H1 (cell line): ENCODE measurements around the gene MYMX. TPM values are rescaled to one million over a fixed set of nuclear protein-coding genes. Genes with fewer than 3 reads are reported as not detected.

Source experiments
- HDAC6 ChIP-seq: IDR thresholded peaks from one replicate; pipeline ENCODE4 v1.7.1; 2012; ENCODE audit warnings: low read depth, mild to moderate bottlenecking, inconsistent platforms, low read length, moderate library complexity
- KDM4A ChIP-seq: IDR thresholded peaks from one replicate; pipeline ENCODE4 v1.7.1; 2012; ENCODE audit warnings: low read depth, mild to moderate bottlenecking, moderate library complexity, low read length, inconsistent platforms; ENCODE audit not compliant: severe bottlenecking
- SP1 ChIP-seq: IDR thresholded peaks from 2 replicates; pipeline ENCODE4 v1.6.1; 2011; ENCODE audit warnings: low read depth, low read length
- polyA plus RNA-seq, 7 experiments: library from polyadenylated mRNA; depleted of rRNA in 3 of 7; stranded (reverse) in 5 of 7; unstranded in 2 of 7; fragments of >200 nt in 5 of 7; fragments of 200-250 nt in 2 of 7; gene quantifications; 1 replicate in 5 of 7; 2 replicates in 1 of 7; 4 replicates in 1 of 7; pipeline versions ENCODE4 v1.2.1 to v1.2.3, GENCODE V29; 2011 to 2013; ENCODE audit warnings: missing spikeins in 2 of 7, mixed read lengths in 2 of 7
- total RNA-seq: library from RNA; stranded (reverse); fragmentation: NEBNext Ultra II Directional; extraction: Animal tissue kit (Norgen Biotek cat#: 25700); gene quantifications from 2 replicates; pipeline ENCODE4 v1.2.1, GENCODE V29; 2021

MYMX gene
- total and polyA plus RNA-seq, 2 of the 8 experiments (the other 6 are each of a cell fraction or from before 2014, with no cell fraction given), result 4.7 to 6.9 TPM

- TF ChIP-seq KDM4A, result peak; percentile 74
- no peak for TF ChIP-seq HDAC6
- 0 out of 2 replicates have a peak, but pooled peaks have one; percentile 7 for TF ChIP-seq SP1
Measured at GRCh38 chr6:44265007-44265721, 48.4 kb downstream of the MYMX start, which contains the start of gene NFKBIE (continued).
